ENCODE data around the gene MYO1G. TPM values are rescaled to one million over a fixed set of nuclear protein-coding genes. Genes with fewer than 3 reads are reported as not detected.

MYO1G gene
- total and polyA plus RNA-seq, 9 of the 15 experiments (the other 6 are each of a cell fraction or from before 2014, with no cell fraction given) = 0.03 to 0.62 (median 0.13) TPM; not detected in 1

GRCh38 chr7:45001826-45002225 lies 23.0 kb upstream of the MYO1G start:
- intact Hi-C loops (cut with micrococcal nuclease) (no loop called here), in situ Hi-C loops (cut with MboI) (no loop called here)
- no peak for DNase-seq (ENCODE audit: extremely low read depth in 1 of 4, low spot score in 3 of 4)
- H3K4me1 ChIP-seq (replicated peaks in 1 of 2; ENCODE audit: control insufficient read depth in 2 of 2, insufficient read depth in 2 of 2, low read length in 2 of 2) = peaks cover 11 to 18% of the 10 kb centered on the region in 2 experiments; a peak in 4 of 5 replicates
- no peak for FAIRE-seq
- no peaks in the 10 kb centered on the region for H3K27me3 ChIP-seq (ENCODE audit: control insufficient read depth in 2 of 2, insufficient read depth in 2 of 2, low read length in 2 of 2)
- H4K20me1 ChIP-seq (replicated peaks; ENCODE audit: control insufficient read depth, insufficient read depth, low read length) = peaks cover 10% of the 10 kb centered on the region
- H3K36me3 ChIP-seq (ENCODE audit: control insufficient read depth, insufficient read depth, low read length) = peaks cover 28% of the 10 kb centered on the region; the same call in 2 of the 3 replicates
- POLR2A ChIA-PET = interaction anchor here (0.8 to 1.7 kb wide), 8 partner anchors 9 to 109 kb away, joined by 3 to 8 read pairs (median 4); no protein-coding TSS in a partner anchor
- BruUV-seq (replicated peaks) = no TSS peak
- ATAC-seq = no peak
- H3K4me3 ChIP-seq = no peak overlapping the region
- H3K9me3 ChIP-seq (replicated peaks; ENCODE audit: control insufficient read depth, insufficient read depth, low read depth, low read length) = no peaks in the 10 kb centered on the region
- H3K27ac ChIP-seq (ENCODE audit: extremely low read depth, low read depth, low read length) = no peak overlapping the region
- H3K79me2 ChIP-seq (ENCODE audit: control insufficient read depth, insufficient read depth, low read length) = peaks cover 75% of the 10 kb centered on the region
- TF ChIP-seq EP400 (IDR thresholded peaks at IDR 0.05) = no peak
- peak; percentile 59 for TF ChIP-seq ZNF316 (IDR thresholded peaks at IDR 0.05)
- TF ChIP-seq ZNF23 (CRISPR knock-in tag; IDR thresholded peaks at IDR 0.05) = no peak
- TF ChIP-seq KAT7 (CRISPR knock-in tag; IDR thresholded peaks at IDR 0.05; ENCODE audit: borderline replicate concordance) = no peak
- CTCF ChIA-PET (ENCODE audit: low intra/inter-chr PET ratio) = no interaction called here
- H3K9ac ChIP-seq (ENCODE audit: insufficient read depth in 1 of 2, low read depth in 2 of 2, low read length in 2 of 2) = peak overlapping the region in 1 of 2 experiments; percentile 1; a peak in 1 of 4 replicates
- 0 out of 2 replicates have a peak overlapping the region, but pooled peaks have one; percentile 91 for H3K4me2 ChIP-seq (ENCODE audit: insufficient read depth, low read length)
- no peaks in the 10 kb centered on the region for H3K9me1 ChIP-seq (ENCODE audit: control insufficient read depth, insufficient read depth, low read length)
- no peak overlapping the region for H2AFZ ChIP-seq (ENCODE audit: low read depth, low read length)
- 54% methylated on average over 2 of the region's 2 CpGs for WGBS (ENCODE audit: insufficient coverage, low coverage, missing lambda C conversion rate)

DNA sequence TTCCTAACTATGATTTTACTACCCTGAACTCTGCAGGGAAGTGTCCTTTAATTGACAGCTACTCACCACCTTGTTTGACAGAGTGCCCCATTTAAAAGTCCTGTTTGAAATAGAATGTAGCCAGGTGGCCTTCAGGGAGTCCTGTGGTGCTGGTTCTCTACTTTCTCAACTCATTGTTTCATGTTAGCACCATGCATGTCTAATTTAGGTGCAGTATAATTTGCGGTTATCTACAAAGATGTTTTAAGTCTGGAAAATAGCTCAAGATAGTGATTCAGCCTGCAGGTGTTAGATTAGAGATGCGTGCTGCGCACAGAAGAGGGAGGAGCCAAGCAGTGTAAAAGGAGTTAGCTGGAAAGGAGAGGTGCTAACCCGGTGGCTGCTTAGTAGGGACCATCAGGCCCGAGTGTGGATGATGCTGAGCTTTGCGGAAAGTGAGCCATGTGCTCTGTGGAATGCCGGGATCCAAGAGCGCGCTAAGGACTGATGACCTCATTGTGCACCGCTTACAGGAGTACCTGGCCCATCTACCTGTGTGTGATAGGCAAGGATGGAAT lies 22.4 kb upstream of the MYO1G start:
- CTCF ChIA-PET (ENCODE audit: low intra/inter-chr PET ratio) = no interaction called here
- H3K4me2 ChIP-seq (ENCODE audit: insufficient read depth, low read length) = peak overlapping the region; percentile 91
- peak overlapping the region; percentile 62 for H3K4me3 ChIP-seq
- peaks cover 71% of the 10 kb centered on the region for H3K79me2 ChIP-seq (ENCODE audit: control insufficient read depth, insufficient read depth, low read length)
- BruUV-seq (replicated peaks) = TSS peak; percentile 52
- FAIRE-seq = peak; percentile 87
- peak; percentile 31 for ATAC-seq
- no peaks in the 10 kb centered on the region for H3K9me3 ChIP-seq (replicated peaks; ENCODE audit: control insufficient read depth, insufficient read depth, low read depth, low read length)
- in situ Hi-C loops (cut with MboI) (no loop called here), intact Hi-C loops (cut with micrococcal nuclease) (no loop called here)
- peaks cover 24% of the 10 kb centered on the region; the same call in 2 of the 3 replicates for H3K36me3 ChIP-seq (ENCODE audit: control insufficient read depth, insufficient read depth, low read length)
- peak overlapping the region; percentile 82 for H3K27ac ChIP-seq (ENCODE audit: extremely low read depth, low read depth, low read length)
- no peaks in the 10 kb centered on the region for H3K9me1 ChIP-seq (ENCODE audit: control insufficient read depth, insufficient read depth, low read length)
- POLR2A ChIA-PET = interaction anchor here (0.5 to 4.4 kb wide), 15 partner anchors 10 to 111 kb away, joined by 3 to 14 read pairs (median 3); partner anchors contain the start of gene TBRG4
- no peaks in the 10 kb centered on the region for H3K27me3 ChIP-seq (ENCODE audit: control insufficient read depth in 2 of 2, insufficient read depth in 2 of 2, low read length in 2 of 2)
- 1% methylated on average over 10 of the region's 10 CpGs for WGBS (ENCODE audit: insufficient coverage, low coverage, missing lambda C conversion rate)
- no peak overlapping the region for H2AFZ ChIP-seq (ENCODE audit: low read depth, low read length)
- H3K9ac ChIP-seq (ENCODE audit: insufficient read depth in 1 of 2, low read depth in 2 of 2, low read length in 2 of 2) = peak overlapping the region; percentile 72 to 83
- peaks cover 7% of the 10 kb centered on the region for H4K20me1 ChIP-seq (replicated peaks; ENCODE audit: control insufficient read depth, insufficient read depth, low read length)
- H3K4me1 ChIP-seq (replicated peaks in 1 of 2; ENCODE audit: control insufficient read depth in 2 of 2, insufficient read depth in 2 of 2, low read length in 2 of 2) = peaks cover 15 to 24% of the 10 kb centered on the region in 2 experiments
- DNase-seq (ENCODE audit: extremely low read depth in 1 of 4, low spot score in 3 of 4) = peak; percentile 52 to 85 (median 64)
- TF ChIP-seq SIRT6 (IDR thresholded peaks at IDR 0.05; ENCODE audit: low read depth, low read length) = no peak
- TF ChIP-seq, protein P1, sequence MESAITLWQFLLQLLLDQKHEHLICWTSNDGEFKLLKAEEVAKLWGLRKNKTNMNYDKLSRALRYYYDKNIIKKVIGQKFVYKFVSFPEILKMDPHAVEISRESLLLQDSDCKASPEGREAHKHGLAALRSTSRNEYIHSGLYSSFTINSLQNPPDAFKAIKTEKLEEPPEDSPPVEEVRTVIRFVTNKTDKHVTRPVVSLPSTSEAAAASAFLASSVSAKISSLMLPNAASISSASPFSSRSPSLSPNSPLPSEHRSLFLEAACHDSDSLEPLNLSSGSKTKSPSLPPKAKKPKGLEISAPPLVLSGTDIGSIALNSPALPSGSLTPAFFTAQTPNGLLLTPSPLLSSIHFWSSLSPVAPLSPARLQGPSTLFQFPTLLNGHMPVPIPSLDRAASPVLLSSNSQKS (CRISPR knock-in tag; IDR thresholded peaks at IDR 0.05) = no peak
- peak; percentile 82 for TF ChIP-seq PKNOX1 (IDR thresholded peaks at IDR 0.05)
- TF ChIP-seq, protein P2, sequence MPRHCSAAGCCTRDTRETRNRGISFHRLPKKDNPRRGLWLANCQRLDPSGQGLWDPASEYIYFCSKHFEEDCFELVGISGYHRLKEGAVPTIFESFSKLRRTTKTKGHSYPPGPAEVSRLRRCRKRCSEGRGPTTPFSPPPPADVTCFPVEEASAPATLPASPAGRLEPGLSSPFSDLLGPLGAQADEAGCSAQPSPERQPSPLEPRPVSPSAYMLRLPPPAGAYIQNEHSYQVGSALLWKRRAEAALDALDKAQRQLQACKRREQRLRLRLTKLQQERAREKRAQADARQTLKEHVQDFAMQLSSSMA (CRISPR knock-in tag; IDR thresholded peaks at IDR 0.05) = no peak
- TF ChIP-seq, protein P3, sequence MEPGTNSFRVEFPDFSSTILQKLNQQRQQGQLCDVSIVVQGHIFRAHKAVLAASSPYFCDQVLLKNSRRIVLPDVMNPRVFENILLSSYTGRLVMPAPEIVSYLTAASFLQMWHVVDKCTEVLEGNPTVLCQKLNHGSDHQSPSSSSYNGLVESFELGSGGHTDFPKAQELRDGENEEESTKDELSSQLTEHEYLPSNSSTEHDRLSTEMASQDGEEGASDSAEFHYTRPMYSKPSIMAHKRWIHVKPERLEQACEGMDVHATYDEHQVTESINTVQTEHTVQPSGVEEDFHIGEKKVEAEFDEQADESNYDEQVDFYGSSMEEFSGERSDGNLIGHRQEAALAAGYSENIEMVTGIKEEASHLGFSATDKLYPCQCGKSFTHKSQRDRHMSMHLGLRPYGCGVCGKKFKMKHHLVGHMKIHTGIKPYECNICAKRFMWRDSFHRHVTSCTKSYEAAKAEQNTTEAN (CRISPR knock-in tag; IDR thresholded peaks at IDR 0.05) = no peak
